Mononuclear cell (primary cell): ENCODE measurements around the gene PXMP4. TPM values are rescaled to one million over a fixed set of nuclear protein-coding genes. Genes with fewer than 3 reads are reported as not detected.
A peak's percentile ranks its signal among the peaks of the same experiment; 100 is the strongest.

Experiments
- H3K27me3 ChIP-seq: 2 replicates; pipeline ENCODE4 v1.6.0; 2011; ENCODE audit warnings: low read length, control low read depth; ENCODE audit not compliant: insufficient read depth
- H3K4me1 ChIP-seq: 2 replicates; pipeline ENCODE4 v1.5.1; 2011; ENCODE audit warnings: mild to moderate bottlenecking, low read length, control low read depth; ENCODE audit not compliant: insufficient read depth
- H3K4me3 ChIP-seq: 2 replicates; pipeline ENCODE4 v1.5.1; 2011; ENCODE audit warnings: mild to moderate bottlenecking, low read length, moderate library complexity
- H3K9me3 ChIP-seq: 2 replicates; pipeline ENCODE4 v1.5.1; 2011; ENCODE audit warnings: low read depth, mild to moderate bottlenecking, control low read depth, low read length
- total RNA-seq: library from RNA; depleted of rRNA; stranded (reverse); fragments of >200 nt; gene quantifications from one replicate; pipeline ENCODE4 v1.2.3, GENCODE V29; 2012

PXMP4 gene
- total RNA-seq, 1 donor, result 2.4 TPM

- H3K4me3 ChIP-seq, result peak overlapping the region; percentile 38
These were observed 46.5 kb downstream of the PXMP4 start for GRCh38 chr20:33673410-33674293.

GRCh38 chr20:33673114-33673409 is 47.0 kb downstream of the PXMP4 start:
- Histone ChIP-seq H3K4me3 (no peak overlapping the region), H3K9me3 (no peaks in the 10 kb centered on the region), H3K4me1 (peaks cover 23% of the 10 kb centered on the region), H3K27me3 (no peaks in the 10 kb centered on the region)

More at GRCh38 chr20:33673410-33674293, 46.5 kb downstream of the PXMP4 start:
- Histone ChIP-seq H3K27me3 (no peaks in the 10 kb centered on the region), H3K9me3 (no peaks in the 10 kb centered on the region), H3K4me1 (peaks cover 22% of the 10 kb centered on the region)

- peaks cover 26% of the 10 kb centered on the region for H3K4me1 ChIP-seq
These were observed 47.5 kb downstream of the PXMP4 start for GRCh38 chr20:33672426-33673113.

GRCh38 chr20:33671573-33672288 is 48.4 kb downstream of the PXMP4 start:
- Histone ChIP-seq H3K4me3 (no peak overlapping the region), H3K4me1 (peaks cover 32% of the 10 kb centered on the region), H3K9me3 (no peaks in the 10 kb centered on the region), H3K27me3 (no peaks in the 10 kb centered on the region)

More at GRCh38 chr20:33672426-33673113, 47.5 kb downstream of the PXMP4 start:
- Histone ChIP-seq H3K4me3 (no peak overlapping the region), H3K27me3 (no peaks in the 10 kb centered on the region), H3K9me3 (no peaks in the 10 kb centered on the region)

GRCh38 chr20:33670715-33671499 is 49.2 kb downstream of the PXMP4 start:
- Histone ChIP-seq H3K27me3 (no peaks in the 10 kb centered on the region), H3K4me1 (peaks cover 40% of the 10 kb centered on the region), H3K9me3 (no peaks in the 10 kb centered on the region), H3K4me3 (no peak overlapping the region)

- H3K4me3 ChIP-seq, result no peak overlapping the region
- peaks cover 42% of the 10 kb centered on the region for H3K4me1 ChIP-seq
- no peaks in the 10 kb centered on the region for H3K27me3 ChIP-seq
- H3K9me3 ChIP-seq, result no peaks in the 10 kb centered on the region
These were observed 50.1 kb downstream of the PXMP4 start for GRCh38 chr20:33669873-33670640.

GRCh38 chr20:33669224-33669623 is 50.9 kb downstream of the PXMP4 start:
- Histone ChIP-seq H3K27me3 (no peaks in the 10 kb centered on the region), H3K4me3 (no peak overlapping the region), H3K4me1 (peaks cover 43% of the 10 kb centered on the region), H3K9me3 (no peaks in the 10 kb centered on the region)

- no peak overlapping the region for H3K4me3 ChIP-seq
- no peaks in the 10 kb centered on the region for H3K9me3 ChIP-seq
- no peaks in the 10 kb centered on the region for H3K27me3 ChIP-seq
- H3K4me1 ChIP-seq, result peaks cover 44% of the 10 kb centered on the region
These were observed 51.5 kb downstream of the PXMP4 start for GRCh38 chr20:33668466-33669155.

- Histone ChIP-seq H3K4me1 (peaks cover 42% of the 10 kb centered on the region), H3K9me3 (no peaks in the 10 kb centered on the region), H3K27me3 (no peaks in the 10 kb centered on the region)
These were observed 52.2 kb downstream of the PXMP4 start for GRCh38 chr20:33667676-33668465.

GRCh38 chr20:33667245-33667675 is 52.9 kb downstream of the PXMP4 start:
- H3K4me3 ChIP-seq, result peak overlapping the region; percentile 35
- H3K4me1 ChIP-seq, result peaks cover 47% of the 10 kb centered on the region
- H3K9me3 ChIP-seq, result no peaks in the 10 kb centered on the region

More at GRCh38 chr20:33667676-33668465, 52.2 kb downstream of the PXMP4 start:
- peak overlapping the region; percentile 35 for H3K4me3 ChIP-seq

GRCh38 chr20:33666293-33667244 is 53.5 kb downstream of the PXMP4 start, which contains the start of gene ACTL10:
Gene ACTL10, plus strand, starts transcription at chr20:33666943. Its CDS starts 555 bp downstream, at chr20:33667498.
- H3K4me3 ChIP-seq, result peak within 1 kb of the TSS; percentile 35
- H3K4me1 ChIP-seq, result peaks cover 47% of the 10 kb centered on the region
- H3K9me3 ChIP-seq, result no peaks in the 10 kb centered on the region
- no peaks in the 10 kb centered on the region for H3K27me3 ChIP-seq

More at GRCh38 chr20:33667245-33667675, 52.9 kb downstream of the PXMP4 start:
- no peaks in the 10 kb centered on the region for H3K27me3 ChIP-seq

GRCh38 chr20:33664762-33665144 is 55.4 kb downstream of the PXMP4 start:
- no peaks in the 10 kb centered on the region for H3K27me3 ChIP-seq
- H3K9me3 ChIP-seq, result no peaks in the 10 kb centered on the region
- peaks cover 47% of the 10 kb centered on the region for H3K4me1 ChIP-seq
- H3K4me3 ChIP-seq, result no peak overlapping the region
